ENCODE data around the gene KSR2.

KSR2 gene

DNA sequence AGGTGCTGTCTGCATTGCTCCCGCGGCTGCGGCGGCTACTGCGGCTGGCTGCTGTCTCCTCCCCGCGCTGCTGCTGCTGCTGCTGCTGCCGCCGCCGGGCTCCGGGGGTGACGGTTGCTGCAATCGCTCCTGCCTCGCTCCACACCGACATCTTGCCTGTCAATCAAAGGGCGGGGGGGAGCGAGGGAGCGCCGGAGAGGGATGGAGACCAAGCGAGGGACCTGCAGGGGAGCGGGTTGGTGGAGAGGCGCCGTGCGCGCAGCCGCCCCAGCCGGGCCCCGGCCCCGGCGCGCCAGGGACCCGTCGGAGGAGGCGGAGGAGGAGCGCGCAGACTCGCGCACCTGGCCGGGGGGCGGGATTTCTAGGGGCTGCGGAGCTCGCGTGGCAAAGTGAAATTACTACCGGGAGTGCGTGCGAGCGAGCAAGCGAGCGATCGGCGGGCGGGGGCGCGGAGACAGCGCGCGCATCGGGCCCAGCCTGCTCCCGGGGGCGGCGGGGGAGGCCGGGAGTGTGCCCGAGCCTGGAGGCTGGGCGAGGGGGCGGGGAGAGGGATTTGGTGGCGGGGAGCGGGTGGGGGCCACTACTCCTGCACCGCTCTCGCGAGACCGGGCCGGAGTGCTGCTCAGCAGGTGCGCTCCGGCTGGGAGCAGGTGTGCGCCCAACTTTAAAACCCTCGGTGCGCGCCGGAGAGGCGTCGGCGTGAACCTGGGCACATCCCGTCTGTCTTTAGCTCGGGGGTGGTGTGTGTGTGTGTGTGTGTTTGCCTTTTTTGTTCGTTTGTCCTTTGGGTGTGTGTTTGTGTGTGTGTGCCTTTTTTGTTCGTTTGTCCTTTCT is at the start of gene KSR2:
Gene KSR2, minus strand, starts transcription at position 165 of the 834 bp plus-strand sequence. CDS start 735 bp downstream, outside the sequence.
- TF ChIP-seq, protein P1, sequence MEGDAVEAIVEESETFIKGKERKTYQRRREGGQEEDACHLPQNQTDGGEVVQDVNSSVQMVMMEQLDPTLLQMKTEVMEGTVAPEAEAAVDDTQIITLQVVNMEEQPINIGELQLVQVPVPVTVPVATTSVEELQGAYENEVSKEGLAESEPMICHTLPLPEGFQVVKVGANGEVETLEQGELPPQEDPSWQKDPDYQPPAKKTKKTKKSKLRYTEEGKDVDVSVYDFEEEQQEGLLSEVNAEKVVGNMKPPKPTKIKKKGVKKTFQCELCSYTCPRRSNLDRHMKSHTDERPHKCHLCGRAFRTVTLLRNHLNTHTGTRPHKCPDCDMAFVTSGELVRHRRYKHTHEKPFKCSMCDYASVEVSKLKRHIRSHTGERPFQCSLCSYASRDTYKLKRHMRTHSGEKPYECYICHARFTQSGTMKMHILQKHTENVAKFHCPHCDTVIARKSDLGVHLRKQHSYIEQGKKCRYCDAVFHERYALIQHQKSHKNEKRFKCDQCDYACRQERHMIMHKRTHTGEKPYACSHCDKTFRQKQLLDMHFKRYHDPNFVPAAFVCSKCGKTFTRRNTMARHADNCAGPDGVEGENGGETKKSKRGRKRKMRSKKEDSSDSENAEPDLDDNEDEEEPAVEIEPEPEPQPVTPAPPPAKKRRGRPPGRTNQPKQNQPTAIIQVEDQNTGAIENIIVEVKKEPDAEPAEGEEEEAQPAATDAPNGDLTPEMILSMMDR (IDR thresholded peaks at IDR 0.05; ENCODE audit: borderline replicate concordance, insufficient read depth, low read depth, low read length): no peak
- H3K4me3 ChIP-seq (ENCODE audit: low read depth, low read length): peak within 1 kb of the TSS; percentile 39

DNA sequence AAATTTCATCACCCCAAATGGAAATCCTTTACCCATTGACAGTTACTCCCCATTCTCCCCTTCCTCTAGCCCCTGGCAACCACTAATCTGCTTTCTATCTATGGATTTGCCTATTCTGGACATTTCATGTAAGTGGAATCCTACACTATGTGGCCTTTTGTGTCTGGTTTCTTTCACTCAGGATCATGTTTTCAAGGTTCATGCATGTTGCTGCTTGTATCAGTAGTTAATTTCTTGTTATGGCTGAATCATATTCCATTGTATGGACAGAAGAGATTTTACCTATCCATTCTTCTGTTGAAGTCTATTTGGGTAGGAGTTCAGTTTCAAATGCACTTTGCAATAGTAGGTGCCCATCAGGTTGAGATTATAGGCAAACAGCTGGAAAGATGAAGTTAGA is 49.1 kb upstream of the KSR2 start:
- no peak overlapping the region for H3K4me3 ChIP-seq (ENCODE audit: low read depth, low read length)
- TF ChIP-seq, protein P1 (IDR thresholded peaks at IDR 0.05; ENCODE audit: borderline replicate concordance, insufficient read depth, low read depth, low read length): no peak

DNA sequence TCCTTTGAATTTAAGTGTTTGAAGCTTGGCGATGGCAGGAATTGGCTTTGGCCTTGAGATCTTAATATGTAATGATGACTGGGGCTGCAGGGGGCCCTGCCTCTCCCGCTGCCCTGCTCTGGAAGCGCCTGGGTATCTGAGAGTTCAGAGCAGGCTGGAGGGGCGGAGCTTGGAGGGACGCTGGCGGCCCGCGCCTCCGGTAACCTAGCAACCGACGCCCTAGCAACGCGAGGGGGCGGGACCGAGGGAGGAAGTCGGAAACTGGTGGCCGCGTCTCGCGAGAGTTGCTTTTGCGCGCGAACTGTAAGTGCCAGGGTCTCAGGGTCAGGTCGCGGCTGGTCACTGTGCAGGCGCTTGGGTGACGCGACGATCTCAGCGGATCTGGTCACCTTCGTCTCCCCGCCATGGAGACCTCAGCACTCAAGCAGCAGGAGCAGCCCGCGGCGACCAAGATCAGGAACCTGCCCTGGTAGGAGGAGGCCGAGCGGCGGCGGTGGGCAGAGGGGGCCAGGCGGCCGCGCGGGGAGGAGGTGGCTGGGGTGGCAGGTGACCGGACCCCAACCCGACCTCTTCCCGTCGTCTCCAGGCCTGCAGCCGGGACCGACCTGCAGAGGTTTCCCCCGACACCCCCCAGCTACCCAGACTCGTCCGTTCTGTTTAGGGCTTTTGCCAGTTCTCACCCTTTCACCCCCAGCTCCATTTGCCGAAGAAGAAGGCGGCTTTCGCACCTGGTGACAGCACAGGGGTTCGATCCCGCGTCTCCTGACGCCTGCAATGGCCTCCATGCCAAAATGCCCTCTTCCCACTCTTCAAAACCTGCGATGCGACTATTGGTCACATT is 47.9 kb upstream of the KSR2 start, which contains the start of gene RFC5:
Gene RFC5, plus strand, starts transcription at position 280 of the 841 bp plus-strand sequence. Its CDS starts 125 bp downstream, at position 405.
- H3K4me3 ChIP-seq (ENCODE audit: low read depth, low read length): peak within 1 kb of the TSS; percentile 92
- TF ChIP-seq, protein P1 (IDR thresholded peaks at IDR 0.05; ENCODE audit: borderline replicate concordance, insufficient read depth, low read depth, low read length): no peak

DNA sequence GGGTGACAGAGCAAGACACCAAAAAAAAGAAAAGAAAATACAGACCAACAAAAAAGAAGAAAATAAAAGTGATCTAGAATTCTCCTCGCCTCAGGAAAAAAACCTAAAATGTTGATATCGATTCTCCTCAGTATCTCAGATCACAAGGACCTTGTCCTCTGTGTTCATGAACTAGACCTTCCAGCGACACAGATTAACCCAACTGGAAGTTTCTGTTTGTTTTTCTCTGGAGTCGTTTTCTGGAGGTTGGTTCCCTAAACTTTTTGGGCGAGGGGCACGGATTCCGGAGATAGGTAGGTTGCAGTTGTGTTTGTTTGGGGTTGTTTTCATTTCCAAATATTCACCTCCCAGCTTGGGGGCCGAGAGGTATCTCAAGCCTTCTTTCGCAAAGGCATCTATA is 47.2 kb upstream of the KSR2 start:
- TF ChIP-seq, protein P1 (IDR thresholded peaks at IDR 0.05; ENCODE audit: borderline replicate concordance, insufficient read depth, low read depth, low read length): no peak
- H3K4me3 ChIP-seq (ENCODE audit: low read depth, low read length): no peak overlapping the region

DNA sequence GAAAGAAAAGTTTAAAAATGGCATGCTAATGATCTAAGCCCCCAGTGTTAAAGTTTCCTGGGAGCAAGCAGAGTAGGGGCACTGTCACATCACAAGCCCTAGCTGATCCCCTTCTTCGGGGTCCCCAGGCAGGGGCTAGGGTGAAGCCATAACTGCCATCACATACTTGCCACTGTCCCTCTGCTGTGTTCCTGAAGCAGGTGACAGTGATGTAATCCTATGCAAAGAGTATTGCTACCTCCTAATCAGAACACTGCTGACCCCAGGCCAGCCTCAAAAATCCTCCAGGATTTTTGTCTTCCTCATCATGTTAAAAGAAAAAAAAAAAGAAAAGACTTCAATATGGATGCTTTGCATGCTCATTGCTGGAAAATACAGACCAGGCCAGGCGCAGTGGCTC is 46.5 kb upstream of the KSR2 start:
- TF ChIP-seq, protein P1 (IDR thresholded peaks at IDR 0.05; ENCODE audit: borderline replicate concordance, insufficient read depth, low read depth, low read length): no peak
- H3K4me3 ChIP-seq (ENCODE audit: low read depth, low read length): no peak overlapping the region

DNA sequence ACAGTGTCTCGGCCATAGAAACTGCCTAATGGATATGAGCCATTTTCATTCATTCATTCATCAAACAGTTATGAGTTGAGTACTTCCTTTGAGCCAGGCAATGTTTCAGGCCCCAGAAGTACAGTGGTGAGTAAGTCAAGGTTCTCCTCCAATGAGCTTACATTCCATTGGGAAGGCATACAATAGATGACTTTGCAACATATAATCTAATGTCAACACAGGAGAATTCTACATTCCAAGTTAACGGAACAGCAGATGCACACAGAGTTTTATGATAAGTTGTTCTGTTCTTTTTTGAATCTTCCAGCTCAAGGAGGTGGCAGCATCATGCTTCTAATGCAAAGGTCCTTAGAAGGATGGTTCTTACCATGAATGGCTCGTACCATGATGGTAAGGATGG is 44.5 kb upstream of the KSR2 start:
- H3K4me3 ChIP-seq (ENCODE audit: low read depth, low read length): no peak overlapping the region
- TF ChIP-seq, protein P1 (IDR thresholded peaks at IDR 0.05; ENCODE audit: borderline replicate concordance, insufficient read depth, low read depth, low read length): no peak

Data from GM12875 (cell line).